CD4-positive, alpha-beta T cell treated with Interleukin-4 for 1 hour (primary cell): ENCODE data around the gene LIMA1.
A peak's percentile ranks its signal among the peaks of the same experiment; 100 is the strongest.
"Not testable (repeated sequence)": the region's sequence is repeated elsewhere in the genome, so short reads cannot be mapped to it uniquely, and the experiment has no call there.

Experiments
- DNase-seq, 2 donors: peaks; one replicate each; pipeline ENCODE4 v3.0.0-alpha.2; 2020 to 2022

LIMA1 gene

DNA sequence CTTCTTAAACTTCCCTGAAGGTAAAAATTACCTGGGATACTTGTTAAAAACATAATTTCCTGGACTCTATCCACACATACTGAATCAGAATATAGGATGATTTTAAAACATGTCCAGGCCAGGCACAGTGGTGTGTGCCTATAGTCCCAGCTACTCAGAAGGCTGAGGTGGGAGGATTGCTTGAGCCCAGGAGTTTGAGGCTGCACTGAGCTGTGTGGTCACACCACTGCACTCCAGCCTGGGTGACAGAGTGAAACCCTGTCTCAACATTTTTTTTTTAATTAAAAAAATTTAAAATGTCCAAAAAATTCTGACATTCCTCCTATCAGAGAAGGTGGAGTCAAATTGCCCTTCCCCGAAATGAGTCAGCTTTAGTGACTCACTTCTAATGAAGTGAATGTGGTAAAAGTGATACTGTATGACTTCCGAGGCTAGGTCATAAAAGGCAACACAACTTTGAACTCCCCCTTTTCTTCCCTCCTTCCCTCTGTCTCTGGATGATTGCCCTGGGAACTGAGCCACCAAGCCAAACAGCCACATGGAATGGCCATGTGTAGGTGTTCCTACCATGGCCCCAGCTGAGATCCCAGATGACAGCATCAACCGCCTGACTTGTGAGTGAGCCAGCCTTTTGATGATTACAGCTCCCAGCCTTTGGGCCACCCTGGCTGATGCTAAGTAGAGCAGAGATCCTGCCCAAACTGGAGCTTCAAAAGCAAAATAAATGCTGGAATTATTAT, 36.3 kb downstream of the LIMA1 start:
- DNase-seq: peak in 1 of 2 donors; percentile 20

DNA sequence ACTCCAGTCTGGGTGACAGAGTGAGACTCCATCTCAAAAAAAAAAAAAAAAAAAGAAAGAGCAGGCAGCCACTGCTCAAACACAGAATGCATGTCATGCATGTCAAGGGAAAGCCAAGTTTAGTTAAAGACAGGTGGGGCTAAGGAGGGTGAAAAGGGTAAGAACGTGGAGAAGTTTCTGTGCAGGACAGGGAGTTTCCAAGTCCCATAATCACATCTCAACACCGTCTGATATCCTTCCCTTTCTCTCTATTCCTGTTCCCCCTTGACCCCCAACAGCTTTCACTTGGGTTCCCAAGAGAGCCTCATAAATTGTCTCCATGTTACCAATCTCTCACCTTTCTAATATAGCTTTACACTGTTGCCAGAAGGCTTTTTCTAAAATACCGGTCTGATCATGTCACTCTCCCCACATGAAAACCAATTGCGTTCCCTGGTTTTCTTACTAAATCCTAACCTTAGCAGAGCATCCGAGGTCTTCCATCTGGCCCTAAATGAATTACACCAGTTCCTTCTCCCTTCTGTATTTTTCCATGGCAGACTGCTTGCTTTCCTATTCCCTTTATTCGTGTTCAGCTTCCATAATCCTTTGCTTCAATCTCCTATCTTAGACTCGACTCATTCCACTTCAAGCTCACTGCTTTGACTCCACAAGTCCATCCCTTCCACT, 37.0 kb downstream of the LIMA1 start:
- no peak for DNase-seq

DNA sequence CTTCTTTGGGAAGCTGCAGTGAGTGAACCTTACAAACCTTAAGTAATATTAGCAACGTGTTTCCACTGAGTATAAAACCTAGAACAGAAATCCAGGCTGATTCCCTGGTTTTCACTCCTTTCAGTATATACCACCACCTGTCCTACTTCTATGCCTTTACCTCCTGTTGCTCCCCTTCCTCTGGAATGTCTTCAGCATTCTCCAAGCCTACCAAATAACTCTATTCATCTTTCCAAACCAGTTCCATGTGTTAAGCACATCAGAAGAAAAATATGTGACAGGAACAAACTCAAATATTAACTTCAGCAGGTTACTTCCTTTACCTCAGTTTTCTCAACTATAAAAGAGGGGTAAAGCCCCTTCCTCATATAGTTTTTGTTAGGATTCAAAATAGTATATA, 39.8 kb downstream of the LIMA1 start:
- DNase-seq: no peak

GRCh38 chr12:50242751-50243191, 40.5 kb downstream of the LIMA1 start:
- no peak for DNase-seq

GRCh38 chr12:50241178-50241577, 42.1 kb downstream of the LIMA1 start:
- DNase-seq: no peak

DNA sequence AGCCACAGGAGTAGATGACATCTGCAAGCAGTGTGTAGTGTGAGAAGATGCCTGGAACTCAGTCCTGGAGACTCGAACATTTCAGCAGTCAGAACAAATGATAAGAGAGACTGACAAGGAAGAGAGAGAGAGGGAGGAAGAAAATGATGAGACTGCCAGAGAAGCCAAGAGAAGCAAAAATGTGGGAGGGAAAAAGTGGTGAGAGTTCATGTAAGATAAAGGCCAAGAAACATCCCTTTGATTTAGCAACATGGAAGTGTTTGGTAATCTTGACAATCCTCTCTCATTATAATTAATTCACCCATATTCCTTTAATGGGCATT, 42.6 kb downstream of the LIMA1 start:
- no peak for DNase-seq

GRCh38 chr12:50240096-50240791, 43.1 kb downstream of the LIMA1 start:
- no peak for DNase-seq

- no peak for DNase-seq
These were observed 43.9 kb downstream of the LIMA1 start for GRCh38 chr12:50239355-50239891.

GRCh38 chr12:50234347-50234746, 49.0 kb downstream of the LIMA1 start:
- DNase-seq: no peak

DNA sequence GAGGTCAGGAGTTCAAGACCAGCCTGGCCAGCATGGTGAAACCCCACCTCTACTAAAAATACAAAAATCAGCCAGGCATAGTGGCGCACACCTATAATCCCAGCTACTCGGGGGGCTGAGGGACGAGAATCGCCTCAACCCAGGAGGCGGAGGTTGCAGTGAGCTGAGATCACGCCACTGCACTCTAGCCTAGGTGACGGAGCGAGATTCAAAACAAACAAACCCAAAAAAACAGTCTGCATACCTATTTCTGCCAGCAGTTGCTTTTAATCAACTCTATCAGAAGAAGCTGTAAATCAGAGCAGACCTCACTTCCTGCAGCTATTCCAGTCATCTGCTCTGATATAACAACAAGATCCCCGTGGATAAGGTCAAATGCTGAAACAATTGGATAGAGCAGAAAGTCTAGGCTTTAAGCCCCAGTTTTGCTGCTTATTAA, 50.5 kb downstream of the LIMA1 start:
- no peak for DNase-seq

GRCh38 chr12:50232206-50232605, 51.1 kb downstream of the LIMA1 start:
- no peak for DNase-seq

DNA sequence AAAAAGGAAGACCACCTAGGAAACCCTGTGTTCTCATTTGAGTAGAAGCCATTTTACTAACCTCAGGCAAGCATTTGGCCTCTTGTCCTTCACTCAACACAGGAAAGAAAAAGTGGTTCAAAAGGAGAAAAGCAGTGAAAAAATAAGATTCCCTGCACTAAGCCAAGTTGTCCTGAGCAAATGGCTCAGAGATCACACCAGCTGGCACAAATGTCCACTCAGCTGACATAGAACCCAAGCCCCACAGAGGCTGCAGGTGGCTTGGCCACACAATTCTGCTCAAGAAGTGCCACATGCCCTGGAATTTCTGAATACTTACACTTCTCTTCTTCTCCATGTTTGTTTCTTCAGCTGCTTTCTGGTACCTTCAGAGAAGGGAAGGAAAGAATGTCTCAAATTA, 52.0 kb downstream of the LIMA1 start:
- no peak for DNase-seq

- DNase-seq: no peak
These were observed 53.1 kb downstream of the LIMA1 start for GRCh38 chr12:50230217-50230616.

- peak; percentile 36 to 56 for DNase-seq
These were observed 59.2 kb downstream of the LIMA1 start for GRCh38 chr12:50224026-50224692.

DNA sequence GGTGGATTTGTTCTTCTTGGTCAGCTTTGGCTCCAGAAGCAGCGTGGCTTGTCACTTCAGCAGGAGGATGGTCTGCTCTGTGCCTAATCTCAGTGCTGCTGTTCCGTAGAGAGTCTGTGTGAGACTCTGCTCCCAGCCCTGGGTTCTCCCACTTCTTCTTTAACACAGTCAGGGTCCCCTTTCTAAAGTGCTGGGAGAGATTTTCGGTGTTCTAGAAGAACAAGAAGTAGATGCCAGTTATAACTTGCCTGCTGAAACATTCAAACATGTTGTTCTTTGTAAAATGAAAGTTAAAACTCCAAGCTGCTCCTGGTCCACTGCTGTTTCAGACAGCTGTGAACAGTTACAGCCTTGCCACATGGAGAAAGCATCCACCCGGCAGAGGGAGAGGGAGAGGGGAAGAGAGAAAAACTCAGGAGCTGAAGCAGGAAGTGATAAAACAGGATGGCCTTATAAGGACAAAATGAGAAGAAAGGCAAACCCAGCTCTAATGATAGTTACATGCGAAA, 61.0 kb downstream of the LIMA1 start:
- DNase-seq: peak; percentile 14 to 60

GRCh38 chr12:50221228-50222008, 61.9 kb downstream of the LIMA1 start:
- no peak for DNase-seq

GRCh38 chr12:50220363-50220995, 62.8 kb downstream of the LIMA1 start:
- peak in 1 of 2 donors; percentile 25 for DNase-seq

DNA sequence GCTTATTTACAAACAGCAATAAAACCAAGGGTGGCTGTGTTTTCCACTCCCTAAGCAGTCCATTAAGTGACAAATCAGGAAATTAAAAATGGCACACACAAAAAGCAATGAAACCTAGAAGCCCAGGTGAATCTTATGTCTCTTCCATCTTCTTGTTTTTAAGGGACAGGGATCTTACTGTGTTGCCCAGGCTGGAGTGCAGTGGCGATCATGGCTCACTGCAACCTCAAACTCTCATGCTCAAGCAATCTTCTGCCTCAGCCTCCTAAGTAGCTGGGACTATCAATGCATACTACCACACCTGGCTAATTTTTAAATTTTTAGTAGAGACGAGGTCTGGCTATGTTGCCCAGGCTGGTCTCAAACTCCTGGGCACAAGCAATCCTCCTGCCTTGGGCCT, 63.8 kb downstream of the LIMA1 start:
- DNase-seq: no peak

DNA sequence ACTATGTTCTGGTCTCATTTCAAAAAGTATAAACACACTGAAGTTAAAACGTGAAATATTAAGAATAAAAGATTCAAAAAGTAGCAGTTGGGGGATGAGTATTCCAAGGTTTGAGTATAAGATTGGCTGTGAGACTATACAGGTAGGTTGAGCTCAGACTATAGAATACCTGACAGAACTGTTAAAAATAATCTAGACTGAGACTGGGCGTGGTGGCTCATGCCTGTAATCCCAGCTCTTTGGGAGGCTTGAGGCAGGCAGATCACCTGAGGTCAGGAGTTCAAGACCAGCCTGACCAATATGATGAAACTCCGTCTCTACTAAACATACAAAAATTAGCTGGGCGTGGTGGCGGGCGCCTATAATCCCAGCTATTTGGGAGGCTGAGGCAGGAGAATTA, 64.3 kb downstream of the LIMA1 start:
- not testable (repeated sequence) for DNase-seq

GRCh38 chr12:50218386-50218785, 64.9 kb downstream of the LIMA1 start:
- DNase-seq: no peak

- no peak for DNase-seq
These were observed 66.1 kb downstream of the LIMA1 start for GRCh38 chr12:50217202-50217601.

- no peak for DNase-seq
These were observed 68.3 kb downstream of the LIMA1 start for GRCh38 chr12:50215033-50215432.
